GM21360 (cell line): Measurements from ENCODE around the gene EMX2.

ENCODE experiments used
- ATAC-seq: cut with Tn5 transposase; IDR thresholded peaks from one replicate; pipeline ENCODE4 v1.9.1; 2021; ENCODE audit warnings: mild to moderate bottlenecking, moderate library complexity; ENCODE audit not compliant: unreplicated experiment

Gene EMX2

GRCh38 chr10:117531371-117532002 is 11.1 kb upstream of the EMX2 start:
- no peak for ATAC-seq

DNA sequence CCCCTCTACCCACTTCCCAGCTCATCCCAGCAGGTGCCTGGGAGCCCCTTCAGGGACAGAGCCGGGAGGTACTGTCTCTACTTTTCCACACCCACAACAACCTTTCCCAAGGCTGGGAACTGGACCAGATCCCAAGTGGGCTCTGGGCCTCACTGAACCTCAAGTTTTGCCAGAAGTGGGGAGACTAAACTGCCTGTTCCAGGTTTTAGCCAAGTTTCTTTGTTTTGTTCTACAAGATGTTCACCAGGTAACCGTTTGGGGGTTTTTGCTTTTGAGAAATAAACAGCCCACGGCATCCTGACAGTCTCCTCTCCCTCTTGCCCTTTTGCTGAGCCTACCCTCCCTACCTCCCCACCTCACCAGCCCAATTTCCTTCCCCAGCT is 10.6 kb upstream of the EMX2 start:
- ATAC-seq, result no peak

- ATAC-seq, result no peak
Measured at GRCh38 chr10:117532451-117533107, 10.0 kb upstream of the EMX2 start.

- no peak for ATAC-seq
Measured at GRCh38 chr10:117533507-117534281, 8.9 kb upstream of the EMX2 start.

- no peak for ATAC-seq
Measured at GRCh38 chr10:117534321-117535297, 7.9 kb upstream of the EMX2 start.

- ATAC-seq, result no peak
Measured at GRCh38 chr10:117535298-117536071, 7.1 kb upstream of the EMX2 start.

- no peak for ATAC-seq
Measured at GRCh38 chr10:117536072-117536865, 6.3 kb upstream of the EMX2 start.

- no peak for ATAC-seq
Measured at GRCh38 chr10:117536866-117537435, 5.6 kb upstream of the EMX2 start.

GRCh38 chr10:117537436-117537903 is 5.1 kb upstream of the EMX2 start:
- no peak for ATAC-seq

- ATAC-seq, result no peak
Measured at GRCh38 chr10:117537904-117538524, 4.5 kb upstream of the EMX2 start.

GRCh38 chr10:117539361-117539773 is 3.2 kb upstream of the EMX2 start:
- ATAC-seq, result no peak

GRCh38 chr10:117539903-117540639 is 2.5 kb upstream of the EMX2 start:
- no peak for ATAC-seq

DNA sequence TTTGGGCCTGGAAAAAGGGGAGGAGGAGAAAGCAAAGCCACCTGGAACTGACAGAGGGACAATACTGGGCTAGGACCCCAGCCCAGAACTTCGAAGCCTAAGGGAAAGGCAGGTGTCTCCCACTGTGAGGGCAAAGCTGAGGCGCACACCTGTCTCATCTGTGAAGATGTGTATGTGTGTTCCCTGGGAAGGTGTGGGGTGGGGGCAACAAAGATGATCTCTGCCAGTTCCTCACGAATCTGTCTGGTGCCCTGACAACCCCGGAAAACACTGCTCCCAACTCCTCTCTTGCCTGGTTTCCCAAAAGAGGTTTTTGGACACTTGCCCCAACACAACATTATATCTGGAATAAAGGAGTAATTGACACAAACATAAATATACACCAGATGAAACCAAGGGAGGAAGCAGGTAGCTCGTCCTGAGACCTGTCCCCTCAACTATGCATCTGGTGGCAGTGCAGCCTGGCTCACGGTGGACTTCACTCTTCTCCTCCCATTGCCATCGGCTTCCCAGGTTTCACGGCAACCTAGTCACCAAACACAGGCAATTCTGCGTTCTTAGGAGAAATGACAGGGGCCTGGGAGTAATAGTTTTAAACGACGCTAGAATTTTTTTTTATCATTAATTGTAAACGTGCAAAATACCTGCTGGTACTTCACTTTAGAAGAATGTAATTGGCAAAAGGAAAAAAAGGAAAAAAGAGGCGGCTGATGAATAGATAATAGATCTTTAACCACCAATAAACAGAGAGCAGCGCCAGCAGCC is 1.7 kb upstream of the EMX2 start:
- no peak for ATAC-seq

DNA sequence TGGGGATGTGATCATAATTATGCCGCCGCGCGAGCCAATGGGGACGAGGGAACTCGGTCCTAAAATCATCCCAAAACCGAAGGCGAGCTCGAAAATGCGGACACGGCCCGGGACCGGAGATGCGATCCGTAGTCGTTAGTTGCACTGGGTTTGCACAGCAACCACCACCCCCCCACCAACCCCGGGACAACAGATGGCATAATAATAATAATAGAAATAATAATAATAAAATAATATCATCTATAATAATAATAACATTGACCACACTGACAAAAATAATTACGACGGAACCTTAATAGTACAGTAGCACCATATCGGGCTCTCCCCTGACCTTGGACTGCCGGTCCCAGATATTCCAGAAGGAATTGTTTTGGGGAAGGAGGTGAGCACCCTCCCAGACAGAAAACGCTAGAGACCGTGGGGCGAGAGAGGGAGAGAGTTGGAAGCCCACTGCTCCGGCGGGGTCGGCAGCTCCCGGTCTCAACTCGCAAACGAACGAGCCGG is 1.1 kb upstream of the EMX2 start:
- ATAC-seq, result no peak

- no peak for ATAC-seq
Measured at GRCh38 chr10:117541909-117542705, 439 bp upstream of the EMX2 start.
